ENCODE results near the gene ARGFX. TPM values are rescaled to one million over a fixed set of nuclear protein-coding genes. Genes with fewer than 3 reads are reported as not detected.

ARGFX gene
- total RNA-seq = not detected

DNA sequence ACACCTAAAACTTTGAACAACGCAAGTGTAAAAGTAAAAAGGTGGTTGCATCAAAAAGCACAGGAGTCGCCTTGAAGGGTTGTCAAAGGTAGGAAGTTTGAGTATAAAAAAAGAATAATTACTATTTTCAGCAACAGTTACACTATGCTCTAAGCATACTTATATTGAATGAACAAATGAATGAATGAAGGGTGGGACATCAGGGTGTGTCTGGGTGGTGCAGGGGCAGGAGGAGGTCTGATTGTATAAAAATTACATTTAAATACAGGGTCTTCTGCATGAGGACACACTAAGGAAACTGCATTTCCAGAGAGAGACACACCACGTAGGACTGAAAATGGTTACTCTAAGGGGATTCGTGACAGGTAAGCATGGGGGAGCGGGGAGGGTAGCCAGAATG is at the start of gene ARGFX:
ARGFX (plus strand) TSS at position 301 of the 400 bp plus-strand sequence. CDS start 2,765 bp downstream, outside the sequence.
- Mint-ChIP-seq H3K4me1 (no peaks in the 10 kb centered on the region), H3K36me3 (ENCODE audit: low read depth) (no peaks in the 10 kb centered on the region), H3K27me3 (peaks cover 6% of the 10 kb centered on the region), H3K4me3 (no peak within 1 kb of the TSS), H3K9me3 (no peaks in the 10 kb centered on the region), H3K27ac (no peak within 1 kb of the TSS)
- CTCF ChIA-PET = no interaction called here
- DNase-seq = no peak
- POLR2A ChIA-PET = no interaction called here

DNA sequence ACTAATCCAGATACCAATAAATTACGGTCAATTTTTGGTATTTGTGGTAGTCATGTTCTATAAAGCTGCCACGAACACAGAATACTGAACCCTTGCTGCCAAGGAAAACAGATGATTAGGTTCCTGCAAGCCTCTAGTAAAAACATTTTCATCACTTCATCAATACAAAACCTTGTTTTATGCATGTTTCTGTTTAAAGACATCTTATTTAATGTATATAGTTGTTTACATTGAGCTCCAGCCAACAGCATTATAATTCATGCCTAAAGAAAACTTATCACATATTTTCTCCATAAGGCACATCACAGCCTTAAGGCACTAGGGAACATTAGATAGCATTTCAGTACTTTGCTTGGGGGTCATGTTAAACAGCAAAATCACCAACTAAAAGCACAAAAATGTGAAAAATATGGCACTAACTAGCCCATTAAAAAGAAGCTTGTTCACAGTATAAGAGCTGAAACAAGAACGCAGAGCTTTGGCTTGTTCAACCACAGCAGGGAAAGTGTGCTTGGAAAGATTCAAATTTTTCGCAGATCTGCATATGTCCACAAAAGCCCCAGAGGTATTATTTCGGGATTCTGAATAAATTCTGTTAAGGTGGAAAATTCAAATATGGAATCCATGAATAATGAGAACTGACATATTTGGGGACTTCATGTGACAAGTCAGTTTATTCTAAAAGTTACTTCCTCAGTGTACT is 49.6 kb upstream of the ARGFX start:
- H3K27ac Mint-ChIP-seq = no peak overlapping the region
- H3K9me3 Mint-ChIP-seq = peaks cover 23% of the 10 kb centered on the region
- H3K27me3 Mint-ChIP-seq = no peaks in the 10 kb centered on the region
- H3K4me3 Mint-ChIP-seq = no peak overlapping the region
- ChIA-PET POLR2A (no interaction called here), CTCF (interaction anchor here (0.6 kb wide), 2 partner anchors 9 to 1059 kb away, joined by 3 read pairs; no protein-coding TSS in a partner anchor)
- H3K36me3 Mint-ChIP-seq (ENCODE audit: low read depth) = peaks cover 72% of the 10 kb centered on the region
- no peak for DNase-seq
- H3K4me1 Mint-ChIP-seq = no peaks in the 10 kb centered on the region

DNA sequence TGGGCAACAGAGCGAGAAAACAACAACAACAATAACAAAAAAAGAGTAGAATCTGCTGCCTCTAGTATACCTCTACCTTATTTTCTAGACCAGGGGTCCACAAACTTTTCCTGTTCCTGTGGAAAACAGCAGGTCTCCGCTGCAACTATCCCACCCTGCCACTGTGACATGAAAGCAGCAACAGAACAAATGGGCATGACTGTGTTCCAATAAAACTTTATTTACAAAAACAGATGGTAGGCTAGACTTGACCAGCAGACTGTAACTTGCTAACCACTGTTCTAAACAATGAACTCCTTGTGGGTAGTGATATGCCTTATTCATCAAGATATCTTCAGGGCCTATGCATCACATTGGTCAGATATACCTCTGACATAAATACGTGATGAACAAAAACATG is 47.2 kb upstream of the ARGFX start:
- H3K9me3 Mint-ChIP-seq = peaks cover 18% of the 10 kb centered on the region
- H3K4me1 Mint-ChIP-seq = no peaks in the 10 kb centered on the region
- ChIA-PET POLR2A (no interaction called here), CTCF (no interaction called here)
- H3K27me3 Mint-ChIP-seq = no peaks in the 10 kb centered on the region
- H3K36me3 Mint-ChIP-seq (ENCODE audit: low read depth) = peaks cover 66% of the 10 kb centered on the region
- no peak overlapping the region for H3K27ac Mint-ChIP-seq
- no peak overlapping the region for H3K4me3 Mint-ChIP-seq
- no peak for DNase-seq

DNA sequence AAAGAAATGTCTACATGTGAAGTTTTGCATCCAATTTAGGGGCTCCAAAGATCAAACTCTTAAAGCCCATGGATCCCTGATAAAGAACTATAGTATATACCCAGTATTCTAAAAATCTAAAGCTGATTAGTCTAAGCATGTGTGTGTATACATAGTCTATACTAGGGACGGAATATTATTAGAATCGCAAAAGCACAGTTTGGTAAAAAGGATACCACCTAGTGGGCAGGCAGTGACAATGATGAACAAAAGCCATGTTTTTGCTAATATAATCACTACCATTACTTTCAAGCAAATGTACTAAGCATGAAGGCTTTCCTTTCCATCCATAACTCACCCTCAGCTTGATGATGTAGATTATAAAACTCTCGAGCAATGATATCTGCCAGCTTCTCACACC is 38.4 kb upstream of the ARGFX start:
- Mint-ChIP-seq H3K27ac (no peak overlapping the region), H3K4me3 (no peak overlapping the region), H3K27me3 (no peaks in the 10 kb centered on the region), H3K9me3 (no peaks in the 10 kb centered on the region), H3K4me1 (peaks cover 9% of the 10 kb centered on the region), H3K36me3 (ENCODE audit: low read depth) (peaks cover 43% of the 10 kb centered on the region)
- ChIA-PET CTCF (interaction anchor here (1.2 to 1.5 kb wide), 2 partner anchors 14 to 100 kb away, joined by 3 read pairs; no protein-coding TSS in a partner anchor), POLR2A (no interaction called here)
- no peak for DNase-seq

DNA sequence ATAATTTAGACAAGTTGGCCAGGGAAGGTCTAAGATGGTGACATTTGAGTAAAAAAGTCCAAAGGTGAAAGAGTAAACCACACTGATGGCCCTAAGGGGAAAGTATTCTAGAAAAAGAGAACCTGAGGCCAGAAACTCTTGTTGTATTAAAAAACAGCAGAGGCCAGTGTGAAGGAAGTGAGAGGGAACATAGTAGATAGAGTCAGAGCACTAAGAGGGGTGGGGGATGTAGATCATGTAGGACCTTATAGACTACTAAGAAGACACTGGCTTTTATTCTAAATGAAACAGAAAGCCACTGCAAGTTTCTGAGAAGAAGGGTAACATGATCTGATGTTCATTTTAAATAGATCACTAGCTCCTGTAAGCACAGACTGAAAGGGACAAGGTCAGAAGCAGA is 36.5 kb upstream of the ARGFX start:
- peaks cover 9% of the 10 kb centered on the region for H3K4me1 Mint-ChIP-seq
- peaks cover 43% of the 10 kb centered on the region for H3K36me3 Mint-ChIP-seq (ENCODE audit: low read depth)
- ChIA-PET CTCF (no interaction called here), POLR2A (no interaction called here)
- DNase-seq = no peak
- no peaks in the 10 kb centered on the region for H3K27me3 Mint-ChIP-seq
- H3K9me3 Mint-ChIP-seq = no peaks in the 10 kb centered on the region
- no peak overlapping the region for H3K4me3 Mint-ChIP-seq
- H3K27ac Mint-ChIP-seq = no peak overlapping the region

DNA sequence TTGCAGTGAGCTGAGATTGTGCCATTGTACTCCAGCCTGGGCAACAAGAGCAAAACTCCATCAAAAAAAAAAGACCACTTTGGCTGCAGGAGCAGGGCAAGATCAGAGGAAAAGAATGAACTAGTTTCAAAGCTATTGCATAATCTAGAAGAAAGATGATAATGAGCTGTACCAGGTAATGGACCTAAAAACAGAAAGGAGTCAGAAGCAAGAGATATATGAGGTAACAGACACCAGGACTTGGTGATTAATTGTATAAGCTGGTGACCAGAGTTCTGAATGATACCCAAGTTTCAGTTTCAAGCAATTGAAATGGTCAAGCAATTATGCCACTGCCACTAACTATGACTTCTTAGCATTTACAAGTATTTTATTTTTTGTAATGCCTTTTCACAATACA is 24.8 kb upstream of the ARGFX start:
- Mint-ChIP-seq H3K27ac (peak overlapping the region; percentile 54), H3K9me3 (no peaks in the 10 kb centered on the region), H3K4me3 (no peak overlapping the region), H3K4me1 (peaks cover 50% of the 10 kb centered on the region), H3K36me3 (ENCODE audit: low read depth) (peaks cover 43% of the 10 kb centered on the region), H3K27me3 (no peaks in the 10 kb centered on the region)
- no peak for DNase-seq
- ChIA-PET POLR2A (no interaction called here), CTCF (interaction anchor here (0.8 to 1.0 kb wide), 2 partner anchors 13 to 118 kb away, joined by 3 read pairs; partner anchors contain the start of gene HCLS1)

DNA sequence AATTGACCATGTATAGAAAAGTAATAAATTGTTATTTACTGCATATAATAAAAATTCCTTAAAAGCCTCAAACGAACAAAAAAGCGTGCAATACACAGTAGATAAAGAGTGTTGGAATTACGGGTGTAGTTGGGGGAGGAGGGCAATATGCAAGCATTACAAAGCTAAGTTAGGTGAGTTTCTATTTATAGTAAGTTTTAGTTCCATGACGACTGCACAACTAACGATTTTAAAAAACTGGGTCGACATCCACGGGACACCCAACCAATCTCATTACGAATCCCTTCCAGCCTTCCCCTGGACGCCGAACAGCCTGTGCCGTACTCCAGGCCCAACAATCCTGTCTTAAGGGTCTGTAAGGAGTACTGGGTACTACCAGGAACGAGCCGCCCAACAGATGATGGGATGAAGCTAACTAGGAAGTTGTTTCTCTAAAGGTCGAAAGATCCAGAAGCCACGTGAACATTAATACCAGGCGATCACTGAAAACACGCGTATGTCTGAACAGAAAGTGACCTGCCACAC is 22.6 kb upstream of the ARGFX start:
- Mint-ChIP-seq H3K4me1 (peaks cover 45% of the 10 kb centered on the region), H3K27me3 (no peaks in the 10 kb centered on the region)
- DNase-seq = peak; percentile 27

DNA sequence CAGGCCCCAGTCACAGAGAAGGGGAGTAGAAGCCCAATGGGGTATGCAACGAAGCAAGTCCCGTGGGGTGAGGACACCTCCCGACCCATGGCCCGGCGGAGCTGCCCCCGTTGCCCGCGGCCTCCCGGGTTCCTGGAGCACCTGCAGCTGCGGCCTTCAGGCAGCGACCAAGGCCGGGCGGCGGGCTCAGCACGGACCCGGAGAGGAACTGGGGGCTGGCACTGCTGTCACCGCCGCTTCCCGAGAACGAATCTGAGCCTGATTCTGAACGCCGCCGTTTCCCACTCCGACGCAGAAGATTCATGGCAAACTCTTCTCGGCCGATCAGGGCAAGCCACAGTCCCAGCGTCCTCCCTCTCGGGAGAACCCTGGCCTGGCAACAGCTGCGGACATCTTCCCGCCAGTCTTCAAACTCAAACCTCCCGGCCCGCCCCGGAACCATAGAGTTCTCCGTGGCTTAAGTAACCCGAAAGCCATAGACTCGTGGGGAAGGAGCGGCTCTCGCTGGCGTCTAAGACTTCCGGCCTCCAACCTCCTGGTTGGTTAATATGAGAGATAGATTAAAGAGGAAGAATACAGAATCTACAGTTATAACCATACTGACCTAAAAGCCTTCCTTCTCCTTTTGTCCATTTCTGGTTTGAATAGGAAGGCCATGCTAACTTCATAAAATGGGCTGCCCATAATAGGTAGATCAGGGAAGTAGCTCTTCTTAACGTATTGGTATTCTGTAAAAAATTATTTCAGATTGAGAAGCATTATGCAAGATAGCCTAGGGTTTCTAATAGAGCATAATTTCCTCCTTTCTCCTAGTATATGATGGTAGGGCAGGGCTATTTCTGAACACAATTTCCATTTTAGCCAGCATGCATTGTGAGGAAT is 21.9 kb upstream of the ARGFX start, which contains the start of gene POLQ:
POLQ (minus strand) TSS at position 415 of the 882 bp plus-strand sequence; CDS start at position 304, 111 bp downstream.
- H3K27ac Mint-ChIP-seq = peak within 1 kb of the TSS; percentile 94
- peaks cover 45% of the 10 kb centered on the region for H3K4me1 Mint-ChIP-seq
- ChIA-PET POLR2A (interaction anchor here (0.6 to 0.7 kb wide), 2 partner anchors 43 to 115 kb away, joined by 3 read pairs; partner anchors contain the start of gene HCLS1), CTCF (interaction anchor here (0.6 to 2.2 kb wide), 16 partner anchors 11 to 1357 kb away, joined by 3 to 9 read pairs (median 4); partner anchors contain the start of gene PARP14)
- DNase-seq = peak; percentile 93
- H3K27me3 Mint-ChIP-seq = no peaks in the 10 kb centered on the region
- peak within 1 kb of the TSS; percentile 93 for H3K4me3 Mint-ChIP-seq
- peaks cover 28% of the 10 kb centered on the region for H3K36me3 Mint-ChIP-seq (ENCODE audit: low read depth)
- H3K9me3 Mint-ChIP-seq = no peaks in the 10 kb centered on the region

More for the DNA sequence above, 22.6 kb upstream of the ARGFX start:
- POLR2A ChIA-PET = interaction anchor here (0.6 kb wide), 1 partner anchor 116 kb away, joined by 3 read pairs; the partner anchor contains the start of gene HCLS1
- H3K4me3 Mint-ChIP-seq = peak overlapping the region; percentile 93
- H3K9me3 Mint-ChIP-seq = no peaks in the 10 kb centered on the region
- H3K27ac Mint-ChIP-seq = peak overlapping the region; percentile 94
- peaks cover 31% of the 10 kb centered on the region for H3K36me3 Mint-ChIP-seq (ENCODE audit: low read depth)
- CTCF ChIA-PET = interaction anchor here (0.6 to 2.2 kb wide), 5 partner anchors 19 to 1358 kb away, joined by 3 to 5 read pairs (median 3); no protein-coding TSS in a partner anchor

DNA sequence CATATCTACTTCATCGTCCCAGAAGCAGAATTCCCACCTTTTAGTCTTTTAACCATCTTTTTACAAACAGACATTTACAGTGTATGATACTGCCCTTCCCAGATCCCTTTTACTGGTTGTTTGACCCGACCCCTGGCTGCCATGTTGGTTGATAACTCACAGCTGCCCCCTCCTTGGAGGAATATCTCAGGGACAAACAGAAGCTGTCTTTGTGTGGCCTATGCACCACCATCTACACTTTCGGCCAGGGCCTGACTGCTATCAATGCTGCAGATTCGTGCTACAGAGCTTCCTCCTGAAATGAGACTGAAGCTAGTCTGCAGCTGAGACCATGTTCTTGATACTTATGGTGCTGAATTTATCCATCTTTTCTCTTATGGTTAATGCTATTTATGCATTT is 15.4 kb upstream of the ARGFX start:
- no peak overlapping the region for H3K4me3 Mint-ChIP-seq
- no peaks in the 10 kb centered on the region for H3K36me3 Mint-ChIP-seq (ENCODE audit: low read depth)
- CTCF ChIA-PET = no interaction called here
- POLR2A ChIA-PET = interaction anchor here (0.6 kb wide), 1 partner anchor 68 kb away, joined by 3 read pairs; no protein-coding TSS in a partner anchor
- no peak overlapping the region for H3K27ac Mint-ChIP-seq
- peaks cover 1% of the 10 kb centered on the region for H3K27me3 Mint-ChIP-seq
- no peaks in the 10 kb centered on the region for H3K9me3 Mint-ChIP-seq
- peaks cover 5% of the 10 kb centered on the region for H3K4me1 Mint-ChIP-seq
- DNase-seq = no peak

DNA sequence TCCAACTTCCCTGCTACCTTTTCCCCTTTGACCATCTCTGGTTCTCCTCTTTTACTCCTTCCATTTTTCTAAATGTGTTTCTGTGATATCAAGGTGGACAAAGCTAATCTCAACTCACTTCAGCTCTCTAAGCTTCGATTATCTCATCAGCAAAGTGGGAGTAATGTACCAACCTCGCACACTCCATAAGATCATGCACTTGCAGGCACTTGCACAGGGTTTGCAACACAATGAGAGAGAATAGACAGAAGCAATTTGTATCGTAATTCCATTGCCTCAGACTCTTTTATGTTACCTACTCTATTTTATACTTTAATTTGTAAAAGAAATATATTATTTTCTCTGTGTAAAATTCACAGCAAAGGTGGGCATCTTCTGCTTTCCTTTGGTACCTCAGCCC is 15.0 kb upstream of the ARGFX start:
- no peak for DNase-seq
- H3K9me3 Mint-ChIP-seq = no peaks in the 10 kb centered on the region
- H3K4me3 Mint-ChIP-seq = no peak overlapping the region
- ChIA-PET POLR2A (interaction anchor here (0.6 kb wide), 1 partner anchor 68 kb away, joined by 3 read pairs; no protein-coding TSS in a partner anchor), CTCF (no interaction called here)
- H3K27ac Mint-ChIP-seq = no peak overlapping the region
- H3K36me3 Mint-ChIP-seq (ENCODE audit: low read depth) = no peaks in the 10 kb centered on the region
- peaks cover 5% of the 10 kb centered on the region for H3K4me1 Mint-ChIP-seq
- peaks cover 1% of the 10 kb centered on the region for H3K27me3 Mint-ChIP-seq

DNA sequence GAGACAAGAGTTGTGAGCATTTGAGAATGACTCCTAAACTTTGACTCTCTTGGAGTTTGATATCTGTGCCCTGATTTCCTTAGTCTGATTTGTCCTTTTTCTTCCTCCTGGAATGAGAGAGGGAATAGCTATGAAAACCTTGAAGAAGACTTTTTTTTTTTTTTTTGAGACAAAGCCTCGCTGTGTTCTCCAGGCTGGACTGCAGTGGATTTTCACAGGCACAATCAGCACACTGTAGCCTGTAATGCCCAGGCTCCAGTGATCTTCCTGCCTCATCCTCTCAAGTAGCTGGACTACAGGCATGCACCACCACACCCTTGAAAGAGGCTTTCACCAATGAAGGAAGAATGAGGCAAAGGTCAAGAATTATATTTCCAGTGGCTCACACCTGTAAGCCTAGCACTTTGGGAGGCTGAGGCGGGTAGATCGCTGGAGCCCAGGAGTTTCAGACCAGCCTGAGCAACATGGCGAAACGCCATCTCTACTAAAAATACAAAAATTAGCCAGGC is 10.3 kb upstream of the ARGFX start:
- H3K36me3 Mint-ChIP-seq (ENCODE audit: low read depth) = no peaks in the 10 kb centered on the region
- no peaks in the 10 kb centered on the region for H3K4me1 Mint-ChIP-seq
- H3K27me3 Mint-ChIP-seq = peaks cover 1% of the 10 kb centered on the region
- CTCF ChIA-PET = interaction anchor here (2.7 kb wide), 1 partner anchor 11 kb away, joined by 8 read pairs; the partner anchor contains the start of gene POLQ
- POLR2A ChIA-PET = interaction anchor here (0.6 kb wide), 1 partner anchor 204 kb away, joined by 4 read pairs; no protein-coding TSS in a partner anchor
- DNase-seq = no peak
- no peaks in the 10 kb centered on the region for H3K9me3 Mint-ChIP-seq
- H3K27ac Mint-ChIP-seq = no peak overlapping the region
- no peak overlapping the region for H3K4me3 Mint-ChIP-seq

DNA sequence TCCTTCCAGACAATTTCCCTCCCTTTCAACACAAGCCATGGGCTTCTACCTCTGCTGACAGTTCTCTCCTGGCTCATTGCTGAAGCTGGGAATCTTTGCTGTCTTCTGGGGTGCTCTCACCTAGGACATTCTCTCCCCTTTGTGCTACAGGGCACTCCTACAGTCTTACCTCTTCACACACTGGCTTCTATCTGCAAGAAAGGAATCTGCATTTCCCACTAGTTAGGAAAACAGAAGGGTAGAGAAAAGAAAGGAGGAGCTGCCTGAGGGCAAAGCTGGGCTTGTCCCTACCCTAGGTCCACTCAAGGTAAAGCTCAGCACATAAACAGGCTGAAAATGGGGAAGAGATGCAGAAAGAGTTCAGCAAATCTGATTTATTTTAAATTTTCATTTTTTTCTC is 5.6 kb upstream of the ARGFX start:
- no peaks in the 10 kb centered on the region for H3K9me3 Mint-ChIP-seq
- H3K27me3 Mint-ChIP-seq = peaks cover 3% of the 10 kb centered on the region
- H3K36me3 Mint-ChIP-seq (ENCODE audit: low read depth) = no peaks in the 10 kb centered on the region
- POLR2A ChIA-PET = no interaction called here
- no peak overlapping the region for H3K27ac Mint-ChIP-seq
- CTCF ChIA-PET = interaction anchor here (1.2 kb wide), 1 partner anchor 15 kb away, joined by 3 read pairs; no protein-coding TSS in a partner anchor
- H3K4me3 Mint-ChIP-seq = no peak overlapping the region
- DNase-seq = no peak
- H3K4me1 Mint-ChIP-seq = no peaks in the 10 kb centered on the region

Measured in activated CD4-positive, alpha-beta T cell treated with anti-CD3 and anti-CD28 coated beads, Interleukin-2, amount 10 ng/mL, durations not matched to agents 7 days and 5 days (primary cell).